ENCODE measurements around the gene PSMC5. TPM values are rescaled to one million over a fixed set of nuclear protein-coding genes. Genes with fewer than 3 reads are reported as not detected.
A peak's percentile ranks its signal among the peaks of the same experiment; 100 is the strongest.
"Not testable (repeated sequence)": the region's sequence is repeated elsewhere in the genome, so short reads cannot be mapped to it uniquely, and the experiment has no call there.

The PSMC5 gene
- total RNA-seq, 6 donors from 2014 or later, result 55.2 to 118 (median 88.1) TPM

DNA sequence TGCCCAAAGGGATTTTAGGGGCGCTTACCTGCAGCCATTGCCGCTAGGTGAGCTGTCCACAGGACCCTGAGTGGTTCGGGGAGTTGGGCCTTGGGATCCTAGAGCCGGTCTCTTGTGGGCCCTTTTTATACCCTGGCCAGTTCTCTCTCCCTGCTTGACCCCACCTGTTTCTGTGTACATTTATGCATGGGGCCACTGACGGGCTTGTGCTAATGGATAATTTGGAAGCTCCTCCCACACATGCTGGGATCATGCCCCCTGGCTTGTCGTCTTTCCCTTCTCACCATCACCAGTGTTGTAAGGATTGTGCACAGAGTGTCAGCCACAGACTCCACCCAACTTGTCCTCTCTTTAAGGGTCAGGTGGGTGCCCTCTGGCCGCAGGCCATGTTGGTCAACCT, 46.3 kb downstream of the PSMC5 start, which contains the start of gene CSH2:
TSS of gene CSH2 (minus strand) at position 101 of the 400 bp plus-strand sequence. CDS start at position 38, 63 bp downstream.
- not testable (repeated sequence) for H3K27me3 ChIP-seq; H3K9me3 ChIP-seq; H3K27ac ChIP-seq; DNase-seq; H3K4me3 ChIP-seq; H3K4me1 ChIP-seq; ATAC-seq (ENCODE audit: low FRiP score in 2 of 2); H3K36me3 ChIP-seq
- 72 to 80% methylated on average over 1 to 3 of the region's 7 CpGs for whole genome bisulfite sequencing, 2 donors

- not testable (repeated sequence) for H3K4me3 ChIP-seq; H3K9me3 ChIP-seq; H3K4me1 ChIP-seq; DNase-seq; H3K36me3 ChIP-seq; H3K27me3 ChIP-seq; H3K27ac ChIP-seq; ATAC-seq (ENCODE audit: low FRiP score in 2 of 2)
- WGBS, 2 donors, result 75 to 79% methylated on average over 4 to 6 of the region's 8 CpGs
These were observed 46.9 kb downstream of the PSMC5 start for GRCh38 chr17:63874061-63874626.

GRCh38 chr17:63874693-63875092, 47.5 kb downstream of the PSMC5 start:
- not testable (repeated sequence) for DNase-seq; H3K4me3 ChIP-seq; H3K36me3 ChIP-seq; H3K9me3 ChIP-seq; H3K4me1 ChIP-seq; H3K27me3 ChIP-seq; ATAC-seq (ENCODE audit: low FRiP score in 2 of 2); H3K27ac ChIP-seq
- WGBS, 2 donors, result 84% methylated on average over 6 of the region's 6 CpGs

DNA sequence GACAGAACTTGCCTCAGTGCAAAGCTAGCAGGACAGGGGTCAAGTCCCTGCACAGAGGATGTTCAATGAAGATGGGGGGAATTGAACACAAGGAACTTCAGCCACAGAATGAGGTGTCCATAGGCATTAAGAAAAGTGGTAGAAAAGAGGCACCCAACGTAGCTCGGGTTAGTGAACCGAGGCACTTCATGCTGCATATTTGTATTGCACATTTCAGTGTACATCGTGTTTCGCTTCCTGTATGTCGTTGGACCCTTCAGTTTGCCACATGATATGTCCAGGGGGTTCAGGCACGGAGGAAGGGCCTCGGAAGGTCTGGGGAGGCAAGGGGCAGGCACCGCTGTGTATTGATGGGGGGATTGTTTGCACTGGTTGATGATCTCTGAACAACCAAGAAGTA, 51.2 kb downstream of the PSMC5 start:
- 80 to 94% methylated on average over 9 of the region's 9 CpGs for WGBS, 2 donors
- not testable (repeated sequence) for H3K4me3 ChIP-seq; DNase-seq; H3K36me3 ChIP-seq; ATAC-seq (ENCODE audit: low FRiP score in 2 of 2); H3K27ac ChIP-seq; H3K9me3 ChIP-seq; H3K4me1 ChIP-seq; H3K27me3 ChIP-seq

- no peaks in the 10 kb centered on the region for H3K27me3 ChIP-seq
- DNase-seq (peak in 1 of 2 donors; percentile 52), ATAC-seq (ENCODE audit: low FRiP score in 2 of 2) (no peak)
- no peak overlapping the region for H3K4me3 ChIP-seq
- no peaks in the 10 kb centered on the region for H3K36me3 ChIP-seq
- WGBS, 2 donors, result 88 to 90% methylated on average over 4 to 12 of the region's 12 CpGs
- H3K27ac ChIP-seq, result no peak overlapping the region
- H3K4me1 ChIP-seq, result no peaks in the 10 kb centered on the region
- no peak for TF ChIP-seq POLR2A (IDR thresholded peaks at IDR 0.05)
- no peak for TF ChIP-seq POLR2AphosphoS5 (IDR thresholded peaks at IDR 0.05)
- TF ChIP-seq CTCF (IDR thresholded peaks at IDR 0.05), result no peak
- no peak for TF ChIP-seq EP300 (IDR thresholded peaks at IDR 0.05)
- no peaks in the 10 kb centered on the region for H3K9me3 ChIP-seq
These were observed 53.5 kb downstream of the PSMC5 start for GRCh38 chr17:63880706-63881105.

DNA sequence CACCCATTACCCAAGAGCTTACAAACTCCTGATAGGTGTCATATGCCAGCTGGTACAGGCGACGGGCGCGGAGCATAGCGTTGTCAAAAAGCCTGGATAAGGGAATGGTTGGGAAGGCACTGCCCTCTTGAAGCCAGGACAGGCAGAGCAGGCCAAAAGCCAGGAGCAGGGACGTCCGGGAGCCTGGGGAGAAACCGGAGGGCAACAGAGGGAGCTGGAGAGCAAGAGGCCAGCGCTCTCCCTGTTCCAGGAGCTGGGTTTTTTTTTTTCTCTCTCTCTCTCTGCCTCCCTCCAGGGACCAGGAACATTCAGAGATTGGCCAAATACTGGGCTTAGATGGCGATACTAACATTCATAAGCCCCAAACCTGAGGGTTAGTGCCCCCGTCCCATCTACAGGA, 54.1 kb downstream of the PSMC5 start:
- WGBS, 2 donors, result 69 to 71% methylated on average over 11 of the region's 11 CpGs
- H3K36me3 ChIP-seq; H3K4me1 ChIP-seq; H3K27me3 ChIP-seq; H3K9me3 ChIP-seq; DNase-seq; ATAC-seq (ENCODE audit: low FRiP score in 2 of 2); H3K4me3 ChIP-seq; H3K27ac ChIP-seq: not testable (repeated sequence)

Other genes with a start within 250 kb of the PSMC5 start
- gene TACO1, start 226.5 kb upstream of the PSMC5 start, total RNA-seq, result 10 to 100 TPM in 5 of 6 donors, 1 to 10 TPM in 1; 6.3 to 17.5 (median 13.5) TPM
- gene MAP3K3, start 205.0 kb upstream of the PSMC5 start, total RNA-seq, result 100 to 1,000 TPM in 1 of 6 donors, 10 to 100 TPM in 5; 55.1 to 116 (median 60.4) TPM
- gene LIMD2, start 127.3 kb upstream of the PSMC5 start, total RNA-seq, result 100 to 1,000 TPM in 1 of 6 donors, 10 to 100 TPM in 5; 13.2 to 115 (median 21.6) TPM
- 10 to 100 TPM; 18.7 to 60.8 (median 32.4) TPM for gene STRADA, start 85.6 kb upstream of the PSMC5 start, total RNA-seq
- gene CCDC47, start 53.8 kb upstream of the PSMC5 start, total RNA-seq, result 100 to 1,000 TPM in 1 of 6 donors, 10 to 100 TPM in 5; 65.9 to 118 (median 92.9) TPM
- gene DDX42, start 53.3 kb upstream of the PSMC5 start, total RNA-seq, result 100 to 1,000 TPM in 2 of 6 donors, 10 to 100 TPM in 4; 76.8 to 345 (median 87.6) TPM
- 10 to 100 TPM; 24.7 to 75.4 (median 41.8) TPM for gene FTSJ3, start 232 bp downstream of the PSMC5 start, total RNA-seq
- gene SMARCD2, start 15.3 kb downstream of the PSMC5 start, total RNA-seq, result 100 to 1,000 TPM in 3 of 6 donors, 10 to 100 TPM in 3; 77.0 to 137 (median 95.7) TPM
- gene CSH2, start 46.2 kb downstream of the PSMC5 start, total RNA-seq, result not detected
- not detected for gene GH2, start 54.5 kb downstream of the PSMC5 start, total RNA-seq
- gene CSH1, start 69.1 kb downstream of the PSMC5 start, total RNA-seq, result not detected
- gene CSHL1, start 83.8 kb downstream of the PSMC5 start, total RNA-seq, result not detected
- not detected for gene GH1, start 91.4 kb downstream of the PSMC5 start, total RNA-seq
- 1 to 10 TPM in 4 of 6 donors, under 1 TPM in 1, not detected in 1; 0.91 to 6.3 (median 2.6) TPM for gene CD79B, start 104.9 kb downstream of the PSMC5 start, total RNA-seq
- under 1 TPM in 3 of 6 donors, not detected in 3; under 0.01 to 0.44 (median 0.20) TPM for gene SCN4A, start 145.5 kb downstream of the PSMC5 start, total RNA-seq
- 10 to 100 TPM in 3 of 6 donors, 1 to 10 TPM in 2, under 1 TPM in 1; 0.97 to 30.1 (median 12.1) TPM for gene PRR29, start 170.9 kb downstream of the PSMC5 start, total RNA-seq
- 100 to 1,000 TPM in 3 of 6 donors, 10 to 100 TPM in 3; 27.2 to 114 (median 82.0) TPM for gene ICAM2, start 193.2 kb downstream of the PSMC5 start, total RNA-seq